Measurements from ENCODE around the gene DSG4. TPM values are rescaled to one million over a fixed set of nuclear protein-coding genes. Genes with fewer than 3 reads are reported as not detected.

DSG4 gene
- total RNA-seq, 2 experiments from 2014 or later, result not detected

DNA sequence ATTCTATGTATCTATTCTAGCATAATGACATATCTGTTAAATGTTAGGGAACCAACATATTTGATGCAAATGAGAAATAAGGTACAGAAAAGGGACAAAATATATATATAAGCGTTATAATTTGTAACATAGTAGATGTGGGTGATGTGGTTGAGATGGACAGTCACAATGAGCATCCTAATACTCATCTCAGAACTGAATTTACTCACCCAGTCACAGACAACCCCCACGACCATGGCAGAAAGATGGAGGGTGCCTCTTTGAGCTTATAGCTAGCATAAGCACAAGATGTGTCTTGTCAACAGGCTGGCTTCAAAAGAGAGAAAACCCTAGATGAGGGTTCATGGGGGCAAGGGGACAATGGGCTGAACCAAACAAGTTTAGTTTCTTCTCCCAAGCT lies 61.8 kb downstream of the DSG4 start:
- no peaks in the 10 kb centered on the region for H3K4me1 ChIP-seq (ENCODE audit: insufficient read depth, low read length, poor library complexity, severe bottlenecking)
- no peaks in the 10 kb centered on the region for H3K9me2 ChIP-seq (ENCODE audit: insufficient read depth, low read length)
- no peak overlapping the region for H3K4me3 ChIP-seq (ENCODE audit: low read depth, low read length, poor library complexity, severe bottlenecking)
- TF ChIP-seq, protein P1, sequence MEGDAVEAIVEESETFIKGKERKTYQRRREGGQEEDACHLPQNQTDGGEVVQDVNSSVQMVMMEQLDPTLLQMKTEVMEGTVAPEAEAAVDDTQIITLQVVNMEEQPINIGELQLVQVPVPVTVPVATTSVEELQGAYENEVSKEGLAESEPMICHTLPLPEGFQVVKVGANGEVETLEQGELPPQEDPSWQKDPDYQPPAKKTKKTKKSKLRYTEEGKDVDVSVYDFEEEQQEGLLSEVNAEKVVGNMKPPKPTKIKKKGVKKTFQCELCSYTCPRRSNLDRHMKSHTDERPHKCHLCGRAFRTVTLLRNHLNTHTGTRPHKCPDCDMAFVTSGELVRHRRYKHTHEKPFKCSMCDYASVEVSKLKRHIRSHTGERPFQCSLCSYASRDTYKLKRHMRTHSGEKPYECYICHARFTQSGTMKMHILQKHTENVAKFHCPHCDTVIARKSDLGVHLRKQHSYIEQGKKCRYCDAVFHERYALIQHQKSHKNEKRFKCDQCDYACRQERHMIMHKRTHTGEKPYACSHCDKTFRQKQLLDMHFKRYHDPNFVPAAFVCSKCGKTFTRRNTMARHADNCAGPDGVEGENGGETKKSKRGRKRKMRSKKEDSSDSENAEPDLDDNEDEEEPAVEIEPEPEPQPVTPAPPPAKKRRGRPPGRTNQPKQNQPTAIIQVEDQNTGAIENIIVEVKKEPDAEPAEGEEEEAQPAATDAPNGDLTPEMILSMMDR (conservative IDR thresholded peaks at IDR 0.05; ENCODE audit: low read length), result no peak
- TF ChIP-seq EZH2phosphoT487 (IDR thresholded peaks at IDR 0.05; ENCODE audit: borderline replicate concordance, low read depth, low read length), result no peak
- no peaks in the 10 kb centered on the region for H4K20me1 ChIP-seq (ENCODE audit: insufficient read depth, low read length)
- BruUV-seq (replicated peaks), result no TSS peak
- H3K79me2 ChIP-seq (ENCODE audit: insufficient read depth, low read depth, low read length), result no peaks in the 10 kb centered on the region
- CTCF ChIA-PET (ENCODE audit: unreplicated experiment), result no interaction called here
- H3K36me3 ChIP-seq (ENCODE audit: insufficient read depth, low read length), result no peaks in the 10 kb centered on the region
- no peak for DNase-seq (ENCODE audit: low spot score)
- no peak overlapping the region for H2AFZ ChIP-seq (ENCODE audit: low read length)
- H3K27ac ChIP-seq (ENCODE audit: low read depth, low read length, poor library complexity, severe bottlenecking), result no peak overlapping the region
- intact Hi-C loops (cut with micrococcal nuclease; ENCODE audit: unreplicated experiment), result no loop called here
- no peak overlapping the region for H3K4me2 ChIP-seq (ENCODE audit: low read length)
- POLR2A ChIA-PET, result no interaction called here
- H3K9me3 ChIP-seq (ENCODE audit: low read length), result no peaks in the 10 kb centered on the region

DNA sequence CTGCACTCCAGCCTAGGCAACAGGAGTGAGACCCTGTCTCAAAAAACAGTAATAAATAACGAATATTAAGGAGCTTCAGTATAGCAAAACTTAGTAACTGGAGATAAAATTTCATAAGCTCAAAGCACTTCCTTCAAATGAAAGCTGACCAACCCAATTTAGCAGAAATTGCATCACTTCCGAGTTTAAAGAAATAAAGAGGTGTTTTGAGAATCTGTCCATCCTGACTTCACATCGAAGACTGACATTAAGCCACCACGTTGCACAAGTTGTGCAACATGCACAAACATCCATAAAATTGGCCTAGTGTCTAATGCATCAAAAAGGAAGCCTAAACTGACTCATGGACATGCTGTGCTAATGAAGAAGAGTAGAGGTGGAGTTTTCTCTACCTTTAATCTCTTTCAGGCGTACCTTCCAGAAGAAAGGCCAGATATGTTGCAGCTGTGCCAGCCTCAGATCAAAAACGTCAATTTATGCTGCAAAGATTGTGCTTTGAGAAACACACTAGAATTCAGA lies 63.3 kb downstream of the DSG4 start:
- CTCF ChIA-PET (ENCODE audit: unreplicated experiment), result no interaction called here
- BruUV-seq (replicated peaks), result no TSS peak
- TF ChIP-seq, protein P1 (conservative IDR thresholded peaks at IDR 0.05; ENCODE audit: low read length), result no peak
- TF ChIP-seq EZH2phosphoT487 (IDR thresholded peaks at IDR 0.05; ENCODE audit: borderline replicate concordance, low read depth, low read length), result no peak

DNA sequence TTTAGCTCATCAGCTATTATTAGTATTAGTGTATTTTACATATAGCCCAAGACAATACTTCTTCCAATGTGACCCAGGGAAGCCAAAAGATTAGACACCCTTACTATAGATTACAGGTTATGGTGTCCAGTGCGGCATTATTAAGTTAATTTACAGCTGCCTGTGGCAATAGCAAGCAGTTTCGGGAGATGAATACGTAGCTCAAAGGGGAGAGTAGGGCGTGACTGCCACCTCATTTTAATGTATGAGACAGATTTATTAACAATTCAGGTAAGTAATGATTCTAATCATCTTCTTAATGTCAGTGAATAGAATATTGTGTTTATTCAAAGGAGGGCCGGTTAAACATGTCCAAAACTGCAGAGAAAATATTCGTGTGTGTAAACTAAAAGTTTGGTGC lies 64.2 kb downstream of the DSG4 start:
- intact Hi-C loops (cut with micrococcal nuclease; ENCODE audit: unreplicated experiment), result no loop called here
- H3K9me3 ChIP-seq (ENCODE audit: low read length), result no peaks in the 10 kb centered on the region
- POLR2A ChIA-PET, result interaction anchor here (0.7 kb wide), 1 partner anchor 36 kb away, joined by 3 read pairs; no protein-coding TSS in a partner anchor
- no peak overlapping the region for H3K4me3 ChIP-seq (ENCODE audit: low read depth, low read length, poor library complexity, severe bottlenecking)
- BruUV-seq (replicated peaks), result no TSS peak
- no peaks in the 10 kb centered on the region for H3K36me3 ChIP-seq (ENCODE audit: insufficient read depth, low read length)
- no peaks in the 10 kb centered on the region for H4K20me1 ChIP-seq (ENCODE audit: insufficient read depth, low read length)
- no peak overlapping the region for H3K4me2 ChIP-seq (ENCODE audit: low read length)
- TF ChIP-seq, protein P1 (conservative IDR thresholded peaks at IDR 0.05; ENCODE audit: low read length), result no peak
- no peak for TF ChIP-seq EZH2phosphoT487 (IDR thresholded peaks at IDR 0.05; ENCODE audit: borderline replicate concordance, low read depth, low read length)
- H3K4me1 ChIP-seq (ENCODE audit: insufficient read depth, low read length, poor library complexity, severe bottlenecking), result no peaks in the 10 kb centered on the region
- no peak overlapping the region for H2AFZ ChIP-seq (ENCODE audit: low read length)
- H3K79me2 ChIP-seq (ENCODE audit: insufficient read depth, low read depth, low read length), result no peaks in the 10 kb centered on the region
- no peaks in the 10 kb centered on the region for H3K9me2 ChIP-seq (ENCODE audit: insufficient read depth, low read length)
- H3K27ac ChIP-seq (ENCODE audit: low read depth, low read length, poor library complexity, severe bottlenecking), result no peak overlapping the region
- CTCF ChIA-PET (ENCODE audit: unreplicated experiment), result no interaction called here
- DNase-seq (ENCODE audit: low spot score), result no peak

More for the DNA sequence above, 63.3 kb downstream of the DSG4 start:
- intact Hi-C loops (cut with micrococcal nuclease; ENCODE audit: unreplicated experiment), result no loop called here
- no peak overlapping the region for H2AFZ ChIP-seq (ENCODE audit: low read length)
- H3K36me3 ChIP-seq (ENCODE audit: insufficient read depth, low read length), result no peaks in the 10 kb centered on the region
- no peaks in the 10 kb centered on the region for H3K79me2 ChIP-seq (ENCODE audit: insufficient read depth, low read depth, low read length)
- H3K27ac ChIP-seq (ENCODE audit: low read depth, low read length, poor library complexity, severe bottlenecking), result no peak overlapping the region
- no peaks in the 10 kb centered on the region for H4K20me1 ChIP-seq (ENCODE audit: insufficient read depth, low read length)
- DNase-seq (ENCODE audit: low spot score), result no peak
- no peaks in the 10 kb centered on the region for H3K9me2 ChIP-seq (ENCODE audit: insufficient read depth, low read length)
- H3K4me2 ChIP-seq (ENCODE audit: low read length), result no peak overlapping the region
- POLR2A ChIA-PET, result no interaction called here
- H3K4me3 ChIP-seq (ENCODE audit: low read depth, low read length, poor library complexity, severe bottlenecking), result no peak overlapping the region
- no peaks in the 10 kb centered on the region for H3K4me1 ChIP-seq (ENCODE audit: insufficient read depth, low read length, poor library complexity, severe bottlenecking)
- no peaks in the 10 kb centered on the region for H3K9me3 ChIP-seq (ENCODE audit: low read length)

All from OCI-LY7 (cell line).